ENCODE results near the gene WDR44.
"Not testable (repeated sequence)": the region's sequence is repeated elsewhere in the genome, so short reads cannot be mapped to it uniquely, and the experiment has no call there.

WDR44 gene, protein sequence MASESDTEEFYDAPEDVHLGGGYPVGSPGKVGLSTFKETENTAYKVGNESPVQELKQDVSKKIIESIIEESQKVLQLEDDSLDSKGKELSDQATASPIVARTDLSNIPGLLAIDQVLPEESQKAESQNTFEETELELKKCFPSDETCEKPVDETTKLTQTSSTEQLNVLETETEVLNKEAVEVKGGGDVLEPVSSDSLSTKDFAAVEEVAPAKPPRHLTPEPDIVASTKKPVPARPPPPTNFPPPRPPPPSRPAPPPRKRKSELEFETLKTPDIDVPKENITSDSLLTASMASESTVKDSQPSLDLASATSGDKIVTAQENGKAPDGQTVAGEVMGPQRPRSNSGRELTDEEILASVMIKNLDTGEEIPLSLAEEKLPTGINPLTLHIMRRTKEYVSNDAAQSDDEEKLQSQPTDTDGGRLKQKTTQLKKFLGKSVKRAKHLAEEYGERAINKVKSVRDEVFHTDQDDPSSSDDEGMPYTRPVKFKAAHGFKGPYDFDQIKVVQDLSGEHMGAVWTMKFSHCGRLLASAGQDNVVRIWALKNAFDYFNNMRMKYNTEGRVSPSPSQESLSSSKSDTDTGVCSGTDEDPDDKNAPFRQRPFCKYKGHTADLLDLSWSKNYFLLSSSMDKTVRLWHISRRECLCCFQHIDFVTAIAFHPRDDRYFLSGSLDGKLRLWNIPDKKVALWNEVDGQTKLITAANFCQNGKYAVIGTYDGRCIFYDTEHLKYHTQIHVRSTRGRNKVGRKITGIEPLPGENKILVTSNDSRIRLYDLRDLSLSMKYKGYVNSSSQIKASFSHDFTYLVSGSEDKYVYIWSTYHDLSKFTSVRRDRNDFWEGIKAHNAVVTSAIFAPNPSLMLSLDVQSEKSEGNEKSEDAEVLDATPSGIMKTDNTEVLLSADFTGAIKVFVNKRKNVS

DNA sequence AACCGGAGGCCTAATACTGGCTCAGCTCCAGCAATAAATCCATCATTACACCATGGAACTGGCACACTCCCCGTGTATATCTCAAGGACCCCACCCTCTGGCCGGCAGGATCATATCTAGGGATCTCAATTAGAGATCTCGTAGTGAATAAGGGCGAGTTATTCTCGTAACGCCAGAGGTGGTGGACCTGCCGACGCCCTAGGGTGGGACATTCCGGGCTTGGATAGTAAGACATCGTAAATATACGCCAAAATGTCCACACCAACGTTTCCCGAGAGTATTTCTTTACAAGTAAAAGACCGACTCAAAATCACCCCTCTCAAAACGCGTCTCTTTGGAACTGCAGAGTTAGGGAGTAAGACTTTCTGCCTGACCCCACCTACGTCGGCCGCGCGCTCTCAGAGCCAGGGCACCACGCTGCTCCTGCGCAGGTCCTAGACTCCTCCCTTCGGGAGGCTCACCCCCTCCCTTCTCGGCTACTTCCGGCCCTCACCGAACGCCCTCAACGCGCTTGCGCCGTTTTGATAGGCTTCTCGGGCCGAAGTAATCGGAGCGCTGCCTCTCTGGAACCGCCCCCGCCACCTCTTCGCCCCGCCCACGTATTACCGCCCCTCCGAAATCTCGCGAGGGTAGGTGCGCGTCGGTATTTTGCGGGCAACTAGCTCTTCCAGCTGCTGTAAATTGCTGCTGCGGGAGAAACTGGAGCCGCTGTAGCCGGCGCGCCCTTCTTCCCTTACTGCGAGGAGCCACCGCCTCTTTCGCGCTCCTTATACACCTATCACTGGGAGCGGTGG, at the start of gene WDR44:
WDR44 (plus strand) TSS at position 643 of the 794 bp plus-strand sequence. CDS start 398 bp downstream, outside the sequence.
- Histone ChIP-seq H3K79me2 (ENCODE audit: insufficient read depth, low read length) (peaks cover 42% of the 10 kb centered on the region), H3K9me3 (ENCODE audit: insufficient read depth, low read depth, low read length) (no peaks in the 10 kb centered on the region), H3K4me3 (ENCODE audit: low read length, poor library complexity, severe bottlenecking) (peak within 1 kb of the TSS; percentile 87), H3F3A (ENCODE audit: low read depth) (no peaks in the 10 kb centered on the region), H3K4me1 (ENCODE audit: insufficient read depth, low read length, poor library complexity, severe bottlenecking) (peaks cover 10% of the 10 kb centered on the region), H2AFZ (ENCODE audit: low read length) (peak within 1 kb of the TSS; percentile 97), H3K9ac (ENCODE audit: low read depth, low read length, poor library complexity, severe bottlenecking) (peak within 1 kb of the TSS; percentile 87), H3K27me3 (ENCODE audit: insufficient read depth, low read length, poor library complexity, severe bottlenecking) (no peaks in the 10 kb centered on the region), H3K4me2 (ENCODE audit: low read depth, low read length, poor library complexity, severe bottlenecking) (peak within 1 kb of the TSS; percentile 89), H3K36me3 (ENCODE audit: insufficient read depth, low read length) (no peaks in the 10 kb centered on the region), H3K9me2 (replicated peaks; ENCODE audit: low read depth, low read length) (no peaks in the 10 kb centered on the region), H4K20me1 (ENCODE audit: insufficient read depth, low read length, poor library complexity, severe bottlenecking) (peaks cover 13% of the 10 kb centered on the region)
- TF ChIP-seq, protein P1, sequence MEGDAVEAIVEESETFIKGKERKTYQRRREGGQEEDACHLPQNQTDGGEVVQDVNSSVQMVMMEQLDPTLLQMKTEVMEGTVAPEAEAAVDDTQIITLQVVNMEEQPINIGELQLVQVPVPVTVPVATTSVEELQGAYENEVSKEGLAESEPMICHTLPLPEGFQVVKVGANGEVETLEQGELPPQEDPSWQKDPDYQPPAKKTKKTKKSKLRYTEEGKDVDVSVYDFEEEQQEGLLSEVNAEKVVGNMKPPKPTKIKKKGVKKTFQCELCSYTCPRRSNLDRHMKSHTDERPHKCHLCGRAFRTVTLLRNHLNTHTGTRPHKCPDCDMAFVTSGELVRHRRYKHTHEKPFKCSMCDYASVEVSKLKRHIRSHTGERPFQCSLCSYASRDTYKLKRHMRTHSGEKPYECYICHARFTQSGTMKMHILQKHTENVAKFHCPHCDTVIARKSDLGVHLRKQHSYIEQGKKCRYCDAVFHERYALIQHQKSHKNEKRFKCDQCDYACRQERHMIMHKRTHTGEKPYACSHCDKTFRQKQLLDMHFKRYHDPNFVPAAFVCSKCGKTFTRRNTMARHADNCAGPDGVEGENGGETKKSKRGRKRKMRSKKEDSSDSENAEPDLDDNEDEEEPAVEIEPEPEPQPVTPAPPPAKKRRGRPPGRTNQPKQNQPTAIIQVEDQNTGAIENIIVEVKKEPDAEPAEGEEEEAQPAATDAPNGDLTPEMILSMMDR (conservative IDR thresholded peaks at IDR 0.05; ENCODE audit: low read length): no peak
- TF ChIP-seq EZH2phosphoT487 (IDR thresholded peaks at IDR 0.05; ENCODE audit: borderline replicate concordance): no peak

DNA sequence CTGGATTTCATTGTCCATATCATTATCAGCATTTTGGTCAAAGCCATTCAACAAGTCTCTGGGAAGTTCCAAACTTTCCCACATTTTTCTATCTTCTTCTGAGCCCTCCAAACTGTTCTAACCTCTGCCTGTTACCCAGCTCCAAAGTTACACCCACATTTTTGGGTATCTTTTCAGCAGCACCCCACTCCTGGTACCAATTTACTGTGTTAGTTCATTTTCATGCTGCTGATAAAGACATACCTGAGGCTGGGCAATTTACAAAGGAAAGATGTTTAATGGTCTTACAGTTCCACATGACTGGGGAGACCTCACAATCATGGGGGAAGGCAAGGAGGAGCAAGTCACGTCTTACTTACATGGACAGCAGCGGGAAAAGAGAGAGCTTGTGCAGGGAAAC, 40.1 kb upstream of the WDR44 start:
- H3K9me3 ChIP-seq (ENCODE audit: insufficient read depth, low read depth, low read length); H3K4me1 ChIP-seq (ENCODE audit: insufficient read depth, low read length, poor library complexity, severe bottlenecking); H2AFZ ChIP-seq (ENCODE audit: low read length); H3K4me3 ChIP-seq (ENCODE audit: low read length, poor library complexity, severe bottlenecking); H3K79me2 ChIP-seq (ENCODE audit: insufficient read depth, low read length); H3K27me3 ChIP-seq (ENCODE audit: insufficient read depth, low read length, poor library complexity, severe bottlenecking); H3K9ac ChIP-seq (ENCODE audit: low read depth, low read length, poor library complexity, severe bottlenecking); H3F3A ChIP-seq (ENCODE audit: low read depth); H3K9me2 ChIP-seq (replicated peaks; ENCODE audit: low read depth, low read length); H3K36me3 ChIP-seq (ENCODE audit: insufficient read depth, low read length); H3K4me2 ChIP-seq (ENCODE audit: low read depth, low read length, poor library complexity, severe bottlenecking); H4K20me1 ChIP-seq (ENCODE audit: insufficient read depth, low read length, poor library complexity, severe bottlenecking): not testable (repeated sequence)

DNA sequence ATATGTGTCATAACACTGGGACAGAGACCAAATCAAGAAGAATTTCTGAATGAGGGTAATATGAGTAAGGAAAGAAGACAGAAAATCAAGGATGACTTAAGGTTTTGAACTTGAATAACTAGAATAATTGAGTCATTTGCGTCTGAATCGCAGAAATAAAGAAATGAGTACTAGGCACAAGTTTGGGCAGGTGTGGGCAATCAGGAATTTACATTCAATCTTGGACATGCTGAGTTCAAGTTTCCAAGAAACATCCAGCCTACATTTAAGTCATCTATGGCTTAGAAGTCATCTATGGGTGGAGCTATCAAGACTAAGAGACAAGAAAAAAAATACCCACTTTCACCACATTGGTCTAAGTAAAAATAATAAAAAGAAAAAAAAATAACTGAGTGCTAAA, 30.4 kb upstream of the WDR44 start:
- Histone ChIP-seq H3K27me3 (ENCODE audit: insufficient read depth, low read length, poor library complexity, severe bottlenecking) (no peaks in the 10 kb centered on the region), H3K9ac (ENCODE audit: low read depth, low read length, poor library complexity, severe bottlenecking) (no peak overlapping the region), H3K79me2 (ENCODE audit: insufficient read depth, low read length) (no peaks in the 10 kb centered on the region), H3K4me3 (ENCODE audit: low read length, poor library complexity, severe bottlenecking) (no peak overlapping the region), H3K9me2 (replicated peaks; ENCODE audit: low read depth, low read length) (no peaks in the 10 kb centered on the region), H3F3A (ENCODE audit: low read depth) (no peaks in the 10 kb centered on the region), H4K20me1 (ENCODE audit: insufficient read depth, low read length, poor library complexity, severe bottlenecking) (no peaks in the 10 kb centered on the region), H3K4me1 (ENCODE audit: insufficient read depth, low read length, poor library complexity, severe bottlenecking) (no peaks in the 10 kb centered on the region), H3K4me2 (ENCODE audit: low read depth, low read length, poor library complexity, severe bottlenecking) (no peak overlapping the region), H3K36me3 (ENCODE audit: insufficient read depth, low read length) (no peaks in the 10 kb centered on the region), H2AFZ (ENCODE audit: low read length) (no peak overlapping the region), H3K9me3 (ENCODE audit: insufficient read depth, low read depth, low read length) (no peaks in the 10 kb centered on the region)
- TF ChIP-seq EZH2phosphoT487 (IDR thresholded peaks at IDR 0.05; ENCODE audit: borderline replicate concordance): no peak
- TF ChIP-seq, protein P1 (conservative IDR thresholded peaks at IDR 0.05; ENCODE audit: low read length): no peak

All from Loucy (cell line).